Uterus (tissue), 4 donors: ENCODE results near the gene PHOSPHO1. TPM values are rescaled to one million over a fixed set of nuclear protein-coding genes. Genes with fewer than 3 reads are reported as not detected.
A peak's percentile ranks its signal among the peaks of the same experiment; 100 is the strongest.

ENCODE experiments used
- DNase-seq, 2 donors: peaks; one replicate each; pipeline ENCODE4 v3.0.0-alpha.2; 2019 to 2020
- H3K27ac ChIP-seq, 2 donors: fragments of 200-600 bp; sonication (generic); 1 replicate in 1 of 2; 2 replicates in 1 of 2; pipeline ENCODE4 v1.5.1; 2016 to 2018
- H3K27me3 ChIP-seq, 2 donors: fragments of 200-600 bp; sonication (generic); one replicate each; pipeline ENCODE4 v1.5.1; 2018 to 2019; ENCODE audit warnings: control low read depth in 1 of 2
- H3K36me3 ChIP-seq, 2 donors: fragments of 200-600 bp; sonication (generic); one replicate each; pipeline ENCODE4 v1.5.1; 2019; ENCODE audit warnings: control low read depth in 1 of 2
- H3K4me1 ChIP-seq, 2 donors: fragments of 200-600 bp; sonication (generic); one replicate each; pipeline ENCODE4 v1.5.1; 2018 to 2019; ENCODE audit warnings: control low read depth in 1 of 2
- H3K4me3 ChIP-seq, 2 donors: fragments of 200-600 bp; sonication (generic); 1 replicate in 1 of 2; 2 replicates in 1 of 2; pipeline ENCODE4 v1.5.1; 2018 to 2019; ENCODE audit warnings: mild to moderate bottlenecking in 1 of 2
- H3K9me3 ChIP-seq, 2 donors: fragments of 200-600 bp; sonication (generic); one replicate each; pipeline ENCODE4 v1.5.1; 2019; ENCODE audit warnings: control low read depth in 1 of 2
- POLR2A ChIP-seq, 2 donors: fragments of 450-650 bp; IDR thresholded peaks; one replicate each; pipeline ENCODE4 v1.6.1; 2016; ENCODE audit warnings: antibody characterized with exemption in 2 of 2, mild to moderate bottlenecking in 1 of 2, moderate library complexity in 1 of 2
- intact Hi-C: fragments of 100-400 bp; cut with DNase I; formaldehyde crosslinking; loops from one replicate; pipeline ENCODE4 v1.15.1; 2023; ENCODE audit warnings: low total_unique reads
- total RNA-seq, 4 donors: library from RNA; depleted of rRNA in 3 of 4; stranded (reverse); fragments of >200 nt in 3 of 4; gene quantifications; one replicate each; pipeline versions ENCODE4 v1.1.0 to v1.2.4, GENCODE V29; 2014 to 2023
- TF ChIP-seq, protein P1 (sequence below), 4 experiments: fragments of 200-600 bp in 2 of 4; fragments of 450-650 bp in 2 of 4; sonication (generic) in 2 of 4; IDR thresholded peaks; one replicate each; pipeline ENCODE4 v1.5.1; 2016 to 2019; ENCODE audit warnings: antibody characterized with exemption in 4 of 4, mild to moderate bottlenecking in 2 of 4, moderate library complexity in 1 of 4
- donor health status: DM: yes; HTN: yes; CAD: no.

PHOSPHO1 gene
- total RNA-seq, 4 donors from 2014 or later: 0.40 to 2.4 TPM; not detected in 2

GRCh38 chr17:49198211-49198610, 32.4 kb downstream of the PHOSPHO1 start:
- Histone ChIP-seq H3K4me3 (no peak overlapping the region), H3K9me3 (no peaks in the 10 kb centered on the region), H3K27ac (no peak overlapping the region), H3K4me1 (no peaks in the 10 kb centered on the region), H3K27me3 (no peaks in the 10 kb centered on the region), H3K36me3 (no peaks in the 10 kb centered on the region)
- DNase-seq: no peak
- TF ChIP-seq POLR2A (IDR thresholded peaks at IDR 0.05): no peak
- TF ChIP-seq, protein P1, sequence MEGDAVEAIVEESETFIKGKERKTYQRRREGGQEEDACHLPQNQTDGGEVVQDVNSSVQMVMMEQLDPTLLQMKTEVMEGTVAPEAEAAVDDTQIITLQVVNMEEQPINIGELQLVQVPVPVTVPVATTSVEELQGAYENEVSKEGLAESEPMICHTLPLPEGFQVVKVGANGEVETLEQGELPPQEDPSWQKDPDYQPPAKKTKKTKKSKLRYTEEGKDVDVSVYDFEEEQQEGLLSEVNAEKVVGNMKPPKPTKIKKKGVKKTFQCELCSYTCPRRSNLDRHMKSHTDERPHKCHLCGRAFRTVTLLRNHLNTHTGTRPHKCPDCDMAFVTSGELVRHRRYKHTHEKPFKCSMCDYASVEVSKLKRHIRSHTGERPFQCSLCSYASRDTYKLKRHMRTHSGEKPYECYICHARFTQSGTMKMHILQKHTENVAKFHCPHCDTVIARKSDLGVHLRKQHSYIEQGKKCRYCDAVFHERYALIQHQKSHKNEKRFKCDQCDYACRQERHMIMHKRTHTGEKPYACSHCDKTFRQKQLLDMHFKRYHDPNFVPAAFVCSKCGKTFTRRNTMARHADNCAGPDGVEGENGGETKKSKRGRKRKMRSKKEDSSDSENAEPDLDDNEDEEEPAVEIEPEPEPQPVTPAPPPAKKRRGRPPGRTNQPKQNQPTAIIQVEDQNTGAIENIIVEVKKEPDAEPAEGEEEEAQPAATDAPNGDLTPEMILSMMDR (IDR thresholded peaks at IDR 0.05): no peak
- intact Hi-C loops: no loop called here

DNA sequence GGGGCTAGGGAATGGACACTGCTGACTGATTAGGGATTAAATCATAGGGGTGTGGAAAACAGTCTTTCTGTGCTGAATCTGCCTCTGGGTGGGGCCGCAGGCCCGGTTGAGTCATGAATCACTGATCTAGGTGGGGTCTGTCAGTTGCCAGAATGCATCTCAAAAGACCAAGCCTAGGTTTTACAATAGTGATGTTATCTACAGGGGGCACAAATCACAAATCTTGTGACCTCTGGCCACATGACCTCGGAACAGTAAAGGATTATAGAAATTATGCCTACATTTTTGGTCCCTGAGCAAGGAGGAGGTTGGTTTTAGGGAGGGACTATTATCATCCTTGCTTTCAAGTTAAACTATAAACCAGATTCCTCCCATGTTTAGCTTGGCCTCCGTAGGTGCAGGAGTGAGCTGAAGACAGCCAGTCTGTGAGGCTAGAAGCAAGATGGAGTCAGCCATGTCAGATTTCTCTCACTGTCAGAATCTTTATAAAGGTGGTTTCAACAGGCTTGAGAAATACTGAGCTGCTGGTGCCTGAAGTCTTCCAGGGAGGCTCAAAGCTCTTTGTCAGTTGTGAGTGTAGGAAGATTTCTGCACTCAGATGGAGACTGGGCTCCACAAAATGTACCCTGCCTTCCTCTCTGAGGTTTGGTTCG, 33.1 kb downstream of the PHOSPHO1 start:
- intact Hi-C loops: no loop called here
- no peak for TF ChIP-seq POLR2A (IDR thresholded peaks at IDR 0.05)
- TF ChIP-seq, protein P1 (IDR thresholded peaks at IDR 0.05): no peak
- no peak overlapping the region for H3K27ac ChIP-seq
- no peaks in the 10 kb centered on the region for H3K9me3 ChIP-seq
- H3K4me3 ChIP-seq: no peak overlapping the region
- no peaks in the 10 kb centered on the region for H3K4me1 ChIP-seq
- no peaks in the 10 kb centered on the region for H3K27me3 ChIP-seq
- DNase-seq: no peak
- H3K36me3 ChIP-seq: no peaks in the 10 kb centered on the region

DNA sequence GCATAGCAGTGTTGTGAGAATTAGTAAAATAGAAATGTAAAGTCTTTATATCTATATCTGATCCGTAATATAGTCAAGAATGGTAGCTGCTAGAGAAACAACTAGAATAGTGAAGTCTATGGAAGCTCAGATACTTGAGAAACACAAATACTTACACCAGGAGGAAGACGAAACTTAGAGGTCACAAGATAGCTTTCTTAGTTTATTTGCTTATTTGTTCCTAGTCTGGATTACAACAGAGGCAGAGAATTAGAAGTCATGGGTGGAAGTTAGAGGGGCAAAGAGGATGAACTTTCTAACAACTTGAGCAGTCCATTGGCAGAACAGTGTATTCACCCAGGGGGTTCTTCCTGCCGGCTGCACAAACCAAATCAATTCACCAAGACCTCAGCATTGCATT, 34.1 kb downstream of the PHOSPHO1 start:
- Histone ChIP-seq H3K27me3 (no peaks in the 10 kb centered on the region), H3K36me3 (no peaks in the 10 kb centered on the region), H3K4me1 (no peaks in the 10 kb centered on the region), H3K27ac (no peak overlapping the region), H3K4me3 (no peak overlapping the region), H3K9me3 (no peaks in the 10 kb centered on the region)
- no peak for DNase-seq
- intact Hi-C loops: no loop called here
- TF ChIP-seq, protein P1 (IDR thresholded peaks at IDR 0.05): no peak
- TF ChIP-seq POLR2A (IDR thresholded peaks at IDR 0.05): no peak

DNA sequence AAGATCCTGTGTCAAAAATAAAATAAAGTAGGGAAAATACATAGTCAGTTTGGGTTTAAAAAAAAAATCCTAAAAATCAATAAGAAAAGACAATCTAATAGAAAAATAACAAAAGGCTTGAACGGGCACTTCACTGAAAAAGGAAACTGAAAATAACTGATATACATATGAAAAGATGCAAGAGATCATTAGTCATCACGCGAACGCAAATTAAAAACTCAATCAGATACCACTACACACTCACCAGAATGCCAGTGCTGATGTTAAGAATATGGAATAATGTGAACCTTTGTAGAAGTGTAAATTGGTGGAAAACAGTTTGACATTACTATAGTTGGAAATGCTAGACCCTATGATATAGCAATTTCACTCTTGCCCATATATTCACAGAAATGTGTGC, 34.8 kb downstream of the PHOSPHO1 start:
- Histone ChIP-seq H3K27me3 (no peaks in the 10 kb centered on the region), H3K4me3 (no peak overlapping the region), H3K4me1 (no peaks in the 10 kb centered on the region), H3K27ac (no peak overlapping the region), H3K36me3 (no peaks in the 10 kb centered on the region), H3K9me3 (no peaks in the 10 kb centered on the region)
- intact Hi-C loops: no loop called here
- DNase-seq: no peak
- TF ChIP-seq POLR2A (IDR thresholded peaks at IDR 0.05): no peak
- TF ChIP-seq, protein P1 (IDR thresholded peaks at IDR 0.05): no peak

GRCh38 chr17:49194297-49194607, 36.3 kb downstream of the PHOSPHO1 start:
- TF ChIP-seq POLR2A (IDR thresholded peaks at IDR 0.05): no peak
- Histone ChIP-seq H3K9me3 (no peaks in the 10 kb centered on the region), H3K4me3 (no peak overlapping the region), H3K27me3 (no peaks in the 10 kb centered on the region), H3K4me1 (no peaks in the 10 kb centered on the region), H3K27ac (peak overlapping the region; percentile 97 to 100), H3K36me3 (no peaks in the 10 kb centered on the region)
- no peak for DNase-seq
- intact Hi-C loops: no loop called here
